ENCODE data around the gene PARL.
"Not testable (repeated sequence)": the region's sequence is repeated elsewhere in the genome, so short reads cannot be mapped to it uniquely, and the experiment has no call there.

Gene PARL

GRCh38 chr3:183789826-183790225 is 94.9 kb downstream of the PARL start:
- DNase-seq, result no peak
- Histone ChIP-seq H3K9ac (ENCODE audit: low read length) (no peak overlapping the region), H3K4me2 (ENCODE audit: low read depth, low read length) (no peak overlapping the region), H3K36me3 (replicated peaks; ENCODE audit: insufficient read depth, low read length) (peaks cover 27% of the 10 kb centered on the region), H3K4me1 (ENCODE audit: low read length) (no peaks in the 10 kb centered on the region), H4K20me1 (ENCODE audit: insufficient read depth, low read length) (no peaks in the 10 kb centered on the region), H3K79me2 (ENCODE audit: low read length) (peaks cover 19% of the 10 kb centered on the region), H3K4me3 (ENCODE audit: low read length) (no peak overlapping the region), H3K9me2 (replicated peaks; ENCODE audit: insufficient read depth, low read length) (no peaks in the 10 kb centered on the region), H3F3A (ENCODE audit: insufficient read depth, low read length) (no peaks in the 10 kb centered on the region), H2AFZ (ENCODE audit: low read length) (no peak overlapping the region), H3K9me3 (replicated peaks; ENCODE audit: insufficient read depth, low read length) (no peaks in the 10 kb centered on the region), H3K27ac (ENCODE audit: low read length) (no peak overlapping the region), H3K27me3 (replicated peaks; ENCODE audit: insufficient read depth, low read length) (no peaks in the 10 kb centered on the region)
- no peak for TF ChIP-seq CTCF (IDR thresholded peaks at IDR 0.05; ENCODE audit: low read length)
- TF ChIP-seq EZH2phosphoT487 (IDR thresholded peaks at IDR 0.05; ENCODE audit: low read length), result no peak
- TF ChIP-seq EZH2 (optimal IDR thresholded peaks at IDR 0.05; ENCODE audit: low read depth, low read length), result no peak

GRCh38 chr3:183784503-183784902 is 100.2 kb downstream of the PARL start:
- not testable (repeated sequence) for DNase-seq; H3K4me3 ChIP-seq (ENCODE audit: low read length); H3F3A ChIP-seq (ENCODE audit: insufficient read depth, low read length); H3K4me1 ChIP-seq (ENCODE audit: low read length); H3K9me3 ChIP-seq (replicated peaks; ENCODE audit: insufficient read depth, low read length); H3K27ac ChIP-seq (ENCODE audit: low read length); H4K20me1 ChIP-seq (ENCODE audit: insufficient read depth, low read length); H3K4me2 ChIP-seq (ENCODE audit: low read depth, low read length); H3K9ac ChIP-seq (ENCODE audit: low read length); H3K9me2 ChIP-seq (replicated peaks; ENCODE audit: insufficient read depth, low read length); H2AFZ ChIP-seq (ENCODE audit: low read length); H3K27me3 ChIP-seq (replicated peaks; ENCODE audit: insufficient read depth, low read length)
- peaks cover 31% of the 10 kb centered on the region for H3K79me2 ChIP-seq (ENCODE audit: low read length)
- peaks cover 23% of the 10 kb centered on the region for H3K36me3 ChIP-seq (replicated peaks; ENCODE audit: insufficient read depth, low read length)

GRCh38 chr3:183782576-183783276 is 102.0 kb downstream of the PARL start:
- H3K9ac ChIP-seq (ENCODE audit: low read length), result no peak overlapping the region
- DNase-seq, result no peak
- TF ChIP-seq CTCF (IDR thresholded peaks at IDR 0.05; ENCODE audit: low read length) (no peak), EZH2 (optimal IDR thresholded peaks at IDR 0.05; ENCODE audit: low read depth, low read length) (no peak), EZH2phosphoT487 (IDR thresholded peaks at IDR 0.05; ENCODE audit: low read length) (no peak)
- H3K4me1 ChIP-seq (ENCODE audit: low read length), result no peaks in the 10 kb centered on the region
- no peak overlapping the region for H3K27ac ChIP-seq (ENCODE audit: low read length)
- no peaks in the 10 kb centered on the region for H3K27me3 ChIP-seq (replicated peaks; ENCODE audit: insufficient read depth, low read length)
- H3K9me3 ChIP-seq (replicated peaks; ENCODE audit: insufficient read depth, low read length), result no peaks in the 10 kb centered on the region
- H3K36me3 ChIP-seq (replicated peaks; ENCODE audit: insufficient read depth, low read length), result peaks cover 21% of the 10 kb centered on the region
- no peaks in the 10 kb centered on the region for H4K20me1 ChIP-seq (ENCODE audit: insufficient read depth, low read length)
- H3K4me3 ChIP-seq (ENCODE audit: low read length), result no peak overlapping the region
- no peak overlapping the region for H3K4me2 ChIP-seq (ENCODE audit: low read depth, low read length)
- no peak overlapping the region for H2AFZ ChIP-seq (ENCODE audit: low read length)
- H3F3A ChIP-seq (ENCODE audit: insufficient read depth, low read length), result no peaks in the 10 kb centered on the region
- H3K79me2 ChIP-seq (ENCODE audit: low read length), result peaks cover 26% of the 10 kb centered on the region
- no peaks in the 10 kb centered on the region for H3K9me2 ChIP-seq (replicated peaks; ENCODE audit: insufficient read depth, low read length)

- Histone ChIP-seq H3K4me3 (ENCODE audit: low read length) (no peak overlapping the region), H3F3A (ENCODE audit: insufficient read depth, low read length) (no peaks in the 10 kb centered on the region), H3K4me2 (ENCODE audit: low read depth, low read length) (no peak overlapping the region), H3K9me3 (replicated peaks; ENCODE audit: insufficient read depth, low read length) (no peaks in the 10 kb centered on the region), H3K27ac (ENCODE audit: low read length) (no peak overlapping the region), H4K20me1 (ENCODE audit: insufficient read depth, low read length) (no peaks in the 10 kb centered on the region), H3K9me2 (replicated peaks; ENCODE audit: insufficient read depth, low read length) (no peaks in the 10 kb centered on the region), H3K9ac (ENCODE audit: low read length) (no peak overlapping the region), H3K4me1 (ENCODE audit: low read length) (no peaks in the 10 kb centered on the region), H3K79me2 (ENCODE audit: low read length) (peaks cover 26% of the 10 kb centered on the region), H3K27me3 (replicated peaks; ENCODE audit: insufficient read depth, low read length) (no peaks in the 10 kb centered on the region), H3K36me3 (replicated peaks; ENCODE audit: insufficient read depth, low read length) (peaks cover 24% of the 10 kb centered on the region), H2AFZ (ENCODE audit: low read length) (no peak overlapping the region)
- TF ChIP-seq CTCF (IDR thresholded peaks at IDR 0.05; ENCODE audit: low read length) (no peak), EZH2 (optimal IDR thresholded peaks at IDR 0.05; ENCODE audit: low read depth, low read length) (no peak)
- DNase-seq, result no peak
Observed at GRCh38 chr3:183781246-183781645, 103.4 kb downstream of the PARL start.

Data from MM.1S (cell line).